Amniotic stem cell (primary cell): ENCODE data around the gene ALDOA.
"Not testable (repeated sequence)": the region's sequence is repeated elsewhere in the genome, so short reads cannot be mapped to it uniquely, and the experiment has no call there.

ENCODE experiments used
- DNase-seq: peaks from one replicate; lab custom pipeline; 2025; lab: John Stamatoyannopoulos, UW

ALDOA gene

DNA sequence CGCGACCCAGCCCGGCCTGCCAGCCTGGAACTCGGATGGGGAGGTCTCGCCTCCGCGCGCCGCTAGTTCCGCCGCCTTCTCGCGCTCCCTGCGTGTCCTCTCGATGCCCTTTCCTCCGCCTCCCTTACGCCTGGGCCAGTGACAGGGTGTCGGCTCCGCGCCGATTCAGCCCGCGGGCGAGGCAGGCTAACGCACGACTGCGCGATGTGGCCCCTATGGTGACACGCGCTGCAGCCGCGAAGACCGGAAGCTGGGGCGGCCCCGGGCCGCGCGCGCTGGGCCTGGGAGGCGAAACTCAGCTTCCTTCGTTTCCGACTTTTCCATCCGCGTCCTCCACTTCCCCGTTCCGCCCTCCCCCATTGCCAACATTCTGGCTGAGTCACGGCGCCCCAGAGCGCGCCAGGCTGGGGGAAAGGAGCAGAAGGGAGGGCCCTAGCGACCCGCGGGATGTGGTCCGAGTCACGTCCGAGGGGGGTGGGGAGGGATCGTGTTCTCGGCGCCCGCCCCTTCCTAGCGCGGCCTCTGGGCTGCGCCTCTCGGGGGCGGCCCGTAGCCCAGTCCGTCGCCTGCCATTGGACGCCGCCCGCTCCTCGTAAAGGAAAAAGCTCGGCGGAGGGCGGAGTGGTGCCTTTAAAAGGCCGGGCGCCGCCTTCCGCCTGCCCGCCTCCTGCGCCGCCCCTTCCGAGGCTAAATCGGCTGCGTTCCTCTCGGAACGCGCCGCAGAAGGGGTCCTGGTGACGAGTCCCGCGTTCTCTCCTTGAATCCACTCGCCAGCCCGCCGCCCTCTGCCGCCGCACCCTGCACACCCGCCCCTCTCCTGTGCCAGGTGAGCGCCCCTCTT lies at the start of gene ALDOA:
TSS of gene ALDOA (plus strand) at position 659 of the 841 bp plus-strand sequence. CDS start 1,138 bp downstream, outside the sequence.
- DNase-seq: peak; percentile 96

GRCh38 chr16:30016555-30017276 lies 48.8 kb upstream of the ALDOA start:
- DNase-seq: no peak

DNA sequence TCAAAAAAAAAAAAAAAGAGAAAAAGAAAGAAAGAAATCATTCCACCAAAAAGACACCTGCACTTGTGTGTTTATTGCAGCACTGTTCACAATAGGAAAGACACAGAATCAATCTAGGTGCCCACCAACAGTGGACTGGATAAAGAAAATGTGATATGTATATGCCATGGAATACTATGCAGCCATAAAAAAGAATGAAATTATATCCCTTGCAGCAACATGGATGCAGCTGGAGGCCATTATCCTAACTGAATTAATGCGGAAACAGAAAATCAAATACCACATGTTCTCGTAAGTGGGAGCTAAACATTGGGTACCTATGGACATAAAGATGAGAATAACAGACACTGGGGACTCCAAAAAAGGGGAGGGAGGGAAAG lies 48.3 kb upstream of the ALDOA start:
- no peak for DNase-seq

- not testable (repeated sequence) for DNase-seq
These were observed 47.6 kb upstream of the ALDOA start for GRCh38 chr16:30017937-30018336.

DNA sequence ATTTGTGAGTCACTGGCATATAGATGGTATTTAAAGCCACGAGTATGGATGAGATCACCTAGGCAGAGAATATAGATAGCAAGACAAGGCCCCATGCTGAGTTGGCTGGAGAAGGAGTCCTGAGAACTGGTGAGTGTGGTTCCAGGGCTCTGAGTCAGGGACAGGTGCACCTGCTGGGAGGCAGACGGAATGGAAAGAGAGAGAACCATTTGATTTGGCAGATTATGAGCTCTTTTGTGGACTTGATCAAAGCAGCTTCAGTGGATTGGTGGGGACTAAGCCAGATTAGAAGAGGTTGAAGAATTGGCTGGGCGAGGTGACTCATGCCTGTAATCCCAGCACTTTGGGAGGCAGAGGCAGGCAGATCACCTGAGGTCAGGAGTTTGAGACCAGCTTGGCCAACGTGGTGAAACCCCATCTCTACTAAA lies 46.8 kb upstream of the ALDOA start:
- DNase-seq: no peak

GRCh38 chr16:30022887-30023286 lies 42.7 kb upstream of the ALDOA start, which contains the start of gene C16orf92:
TSS of gene C16orf92 (plus strand) at chr16:30023198. CDS start at chr16:30023341, 143 bp downstream.
- no peak for DNase-seq

GRCh38 chr16:30023586-30023985 lies 42.0 kb upstream of the ALDOA start:
- no peak for DNase-seq

- no peak for DNase-seq
These were observed 41.1 kb upstream of the ALDOA start for GRCh38 chr16:30024451-30024850.

DNA sequence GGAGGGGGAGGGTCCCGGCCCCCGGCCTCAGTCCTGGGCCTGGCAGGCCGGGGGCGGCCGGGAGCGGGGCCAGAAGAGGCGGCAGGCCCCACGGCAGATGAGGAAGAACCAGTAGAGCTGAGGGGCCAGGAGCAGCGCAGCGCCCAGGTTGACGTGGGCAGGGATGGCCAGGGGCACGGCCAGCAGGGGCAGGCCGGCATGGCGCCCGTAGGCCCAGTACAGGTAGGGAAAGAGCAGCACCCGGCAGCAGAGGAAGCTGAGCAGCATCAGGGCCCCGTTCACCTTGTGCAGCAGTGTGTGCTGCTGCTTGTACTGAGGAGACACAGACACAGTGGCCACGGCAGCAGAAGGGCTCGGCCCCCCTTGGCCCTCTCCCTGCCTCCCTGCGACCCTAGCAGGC lies 40.4 kb upstream of the ALDOA start:
- no peak for DNase-seq

DNA sequence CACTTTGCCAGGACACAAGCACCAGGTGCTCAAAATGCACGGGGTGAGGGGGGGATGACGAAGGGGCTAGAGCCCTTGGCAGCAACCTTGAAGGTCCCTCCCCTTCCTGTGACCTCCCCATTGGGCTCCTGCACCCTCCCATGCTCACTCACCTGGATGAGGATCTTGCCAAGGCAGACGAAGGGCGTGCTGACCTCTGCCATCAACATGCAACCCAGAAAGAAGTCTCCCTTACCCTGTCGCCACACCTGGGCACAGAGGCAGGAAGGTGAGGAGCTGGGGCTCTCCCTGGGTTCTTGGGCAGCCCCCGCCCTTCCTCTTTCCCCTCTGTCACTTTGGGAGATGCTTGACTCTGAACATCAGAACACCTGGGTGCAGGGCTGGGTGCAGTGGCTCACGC lies 40.0 kb upstream of the ALDOA start:
- no peak for DNase-seq

GRCh38 chr16:30026449-30026848 lies 39.1 kb upstream of the ALDOA start:
- no peak for DNase-seq

DNA sequence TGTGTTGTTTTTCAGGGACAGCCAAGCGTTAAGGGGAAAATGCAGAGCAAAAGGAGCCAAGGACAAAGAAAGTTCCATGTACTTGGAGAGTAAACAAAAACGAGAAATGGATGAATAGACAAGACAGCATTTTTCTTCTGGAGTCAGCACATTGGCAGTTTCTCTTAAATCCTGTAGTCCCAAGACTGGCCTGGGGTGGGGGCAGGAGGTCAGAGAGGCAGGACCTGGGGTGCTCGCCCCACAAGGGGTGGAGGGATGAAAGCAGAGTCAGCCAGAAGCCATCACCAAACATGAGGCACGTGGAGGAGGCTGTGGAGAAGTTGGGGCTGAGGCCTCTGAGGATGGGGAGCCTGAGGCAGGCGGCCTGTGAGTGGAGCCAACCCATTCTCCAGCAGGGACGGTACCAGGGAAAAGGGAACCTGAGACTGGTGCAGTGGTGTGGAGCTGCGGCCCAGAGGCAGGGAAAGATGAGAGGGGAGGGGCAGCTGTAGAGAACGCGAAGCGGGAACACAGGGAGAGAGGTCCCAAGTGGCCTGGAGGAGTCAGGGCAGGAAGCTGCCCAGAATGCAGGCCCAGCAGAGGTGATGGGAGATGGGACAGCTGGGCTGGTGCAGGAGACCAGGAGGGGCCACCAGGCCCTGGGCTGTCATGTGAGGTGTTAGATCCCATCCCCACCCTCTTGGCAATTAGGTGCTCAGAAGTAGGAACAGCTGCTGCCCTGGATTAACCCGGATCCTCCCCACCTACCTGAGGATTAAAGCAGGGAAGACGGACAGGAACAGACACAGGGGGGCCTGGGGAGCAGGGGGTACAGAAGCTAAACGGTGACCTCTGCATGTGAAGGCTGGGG lies 37.7 kb upstream of the ALDOA start:
- no peak for DNase-seq

DNA sequence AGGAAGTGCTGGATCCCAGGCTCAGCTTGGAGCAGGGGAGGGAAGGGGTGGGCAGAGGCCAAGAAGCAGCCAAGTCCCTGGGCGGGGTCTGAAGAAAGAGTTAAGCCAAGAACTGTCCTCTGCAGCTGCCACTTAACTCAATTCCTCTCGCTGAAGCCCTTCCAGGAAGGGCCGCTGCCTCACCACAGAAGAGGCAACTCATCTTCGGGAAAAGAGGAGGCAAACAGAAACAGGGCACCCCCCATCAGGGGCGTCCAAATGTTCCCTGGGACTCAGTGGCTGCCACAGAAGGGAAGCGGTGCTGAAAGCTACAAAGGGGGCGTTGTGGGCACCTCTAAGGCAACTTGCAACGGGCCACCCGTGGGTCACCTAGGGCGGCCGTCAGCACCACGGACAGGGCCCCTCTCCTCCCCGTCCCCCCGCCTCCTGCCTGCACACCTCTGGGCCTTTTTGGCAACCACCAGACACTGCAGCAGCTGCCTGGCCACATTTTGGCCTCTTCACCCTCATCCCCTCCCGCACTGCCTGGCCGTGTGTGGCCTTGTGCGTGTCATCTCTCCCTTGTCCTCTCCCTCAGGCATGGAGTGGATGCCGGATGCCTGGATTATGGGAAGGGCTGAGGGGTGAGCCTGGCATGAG lies 37.0 kb upstream of the ALDOA start:
- DNase-seq: no peak

GRCh38 chr16:30030011-30030685 lies 35.4 kb upstream of the ALDOA start:
- no peak for DNase-seq

GRCh38 chr16:30030841-30031413 lies 34.6 kb upstream of the ALDOA start, which contains the start of gene TLCD3B:
TSS of gene TLCD3B (minus strand) at chr16:30031271. CDS start at chr16:30030527, 744 bp downstream.
- DNase-seq: no peak

DNA sequence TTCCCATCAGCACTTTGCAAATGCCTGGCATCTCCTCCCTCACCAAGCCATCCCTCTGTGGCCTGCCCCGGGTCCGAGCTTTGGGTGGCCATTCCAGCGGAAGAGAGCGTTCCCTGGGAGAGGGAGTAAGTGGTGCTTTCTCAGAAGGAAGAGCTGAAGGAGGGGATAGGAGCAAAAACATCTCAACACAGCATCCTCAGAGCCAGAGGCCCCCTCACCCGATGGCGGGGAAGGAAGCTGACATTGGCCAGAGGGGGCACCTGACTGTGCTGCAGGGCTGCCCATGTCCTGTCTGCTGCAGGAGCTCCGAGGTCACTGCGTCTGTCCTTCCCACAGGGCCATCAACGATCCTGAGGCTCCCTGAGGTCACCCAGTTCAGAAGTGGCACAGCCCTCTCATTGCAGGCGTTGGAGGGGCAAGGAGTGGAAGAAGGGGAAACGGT lies 34.1 kb upstream of the ALDOA start:
- no peak for DNase-seq

GRCh38 chr16:30032083-30032819 lies 33.3 kb upstream of the ALDOA start:
- DNase-seq: no peak

GRCh38 chr16:30033270-30033669 lies 32.3 kb upstream of the ALDOA start:
- no peak for DNase-seq

- no peak for DNase-seq
These were observed 25.3 kb upstream of the ALDOA start for GRCh38 chr16:30040221-30040620.

DNA sequence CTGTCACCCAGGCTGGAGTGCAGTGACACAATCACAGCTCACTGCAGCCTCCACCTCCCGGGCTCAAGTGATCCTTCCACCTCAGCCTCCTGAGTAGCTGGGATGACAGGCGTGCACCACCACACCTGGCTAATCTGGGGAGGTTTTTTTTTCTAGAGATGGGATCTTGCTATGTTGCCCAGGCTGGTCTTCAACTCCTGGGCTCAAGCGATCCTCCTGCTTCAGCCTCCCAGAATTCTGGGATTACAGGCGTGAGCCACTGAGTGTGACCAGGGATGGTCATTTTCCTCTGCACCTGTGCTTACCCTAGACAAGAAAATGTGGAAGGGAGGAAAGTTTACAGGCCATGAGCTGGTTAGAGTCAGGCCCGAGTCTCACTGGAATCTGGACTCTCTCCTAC lies 24.9 kb upstream of the ALDOA start:
- DNase-seq: not testable (repeated sequence)
